NCI-H2029 (cell line): ENCODE data around the gene RILPL2.
"Not testable (repeated sequence)": the region's sequence is repeated elsewhere in the genome, so short reads cannot be mapped to it uniquely, and the experiment has no call there.

Source experiments
- DNase-seq: peaks from one replicate; lab custom pipeline; 2025; lab: John Stamatoyannopoulos, UW

The RILPL2 gene

GRCh38 chr12:123449856-123450255 is 13.4 kb upstream of the RILPL2 start:
- DNase-seq = no peak

GRCh38 chr12:123449249-123449733 is 12.8 kb upstream of the RILPL2 start:
- no peak for DNase-seq

GRCh38 chr12:123446333-123446713 is 9.8 kb upstream of the RILPL2 start:
- no peak for DNase-seq

GRCh38 chr12:123445388-123446332 is 9.2 kb upstream of the RILPL2 start:
- no peak for DNase-seq

- DNase-seq = no peak
Observed at GRCh38 chr12:123444092-123445026, 7.9 kb upstream of the RILPL2 start.

- no peak for DNase-seq
Observed at GRCh38 chr12:123442774-123443173, 6.3 kb upstream of the RILPL2 start.

GRCh38 chr12:123441523-123442164 is 5.2 kb upstream of the RILPL2 start:
- no peak for DNase-seq

- no peak for DNase-seq
Observed at GRCh38 chr12:123435636-123436016, 858 bp downstream of the RILPL2 start.

- DNase-seq = no peak
Observed at GRCh38 chr12:123433615-123434014, 2.9 kb downstream of the RILPL2 start.

- not testable (repeated sequence) for DNase-seq
Observed at GRCh38 chr12:123431951-123432817, 4.3 kb downstream of the RILPL2 start.

GRCh38 chr12:123429101-123429500 is 7.4 kb downstream of the RILPL2 start:
- DNase-seq = not testable (repeated sequence)

GRCh38 chr12:123428591-123428990 is 7.9 kb downstream of the RILPL2 start:
- no peak for DNase-seq

- DNase-seq = no peak
Observed at GRCh38 chr12:123427036-123427769, 9.3 kb downstream of the RILPL2 start.

GRCh38 chr12:123421314-123421713 is 15.2 kb downstream of the RILPL2 start:
- no peak for DNase-seq

GRCh38 chr12:123410041-123410412 is 26.5 kb downstream of the RILPL2 start:
- no peak for DNase-seq

GRCh38 chr12:123409284-123410040 is 27.0 kb downstream of the RILPL2 start:
- DNase-seq = not testable (repeated sequence)

- DNase-seq = not testable (repeated sequence)
Observed at GRCh38 chr12:123408619-123409018, 27.9 kb downstream of the RILPL2 start.

- not testable (repeated sequence) for DNase-seq
Observed at GRCh38 chr12:123407934-123408333, 28.6 kb downstream of the RILPL2 start.

- not testable (repeated sequence) for DNase-seq
Observed at GRCh38 chr12:123407269-123407668, 29.2 kb downstream of the RILPL2 start.

- no peak for DNase-seq
Observed at GRCh38 chr12:123404581-123404980, 31.9 kb downstream of the RILPL2 start.
